GM19193 (cell line): ENCODE measurements around the gene DUXB.

Experiments
- POLR2A ChIP-seq: IDR thresholded peaks from 4 replicates; pipeline ENCODE4 v1.6.1; 2011; ENCODE audit not compliant: insufficient read depth, insufficient read length; ENCODE audit errors: extremely low read depth

DUXB gene, protein sequence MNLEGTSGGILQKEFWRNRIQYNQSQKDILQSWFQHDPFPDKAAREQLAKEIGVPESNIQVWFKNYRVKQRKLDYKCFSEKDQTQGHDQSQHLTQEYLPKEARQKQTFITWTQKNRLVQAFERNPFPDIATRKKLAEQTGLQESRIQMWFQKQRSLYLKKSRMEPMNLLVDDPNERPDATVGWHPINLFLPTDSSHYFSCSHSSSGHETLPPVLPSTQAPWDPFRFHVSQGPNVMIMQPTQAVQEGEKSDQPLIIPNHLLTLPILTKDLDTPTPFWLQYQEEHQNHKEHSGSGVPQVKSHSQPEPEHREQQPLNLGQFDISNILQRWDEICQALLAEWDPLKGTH

DNA sequence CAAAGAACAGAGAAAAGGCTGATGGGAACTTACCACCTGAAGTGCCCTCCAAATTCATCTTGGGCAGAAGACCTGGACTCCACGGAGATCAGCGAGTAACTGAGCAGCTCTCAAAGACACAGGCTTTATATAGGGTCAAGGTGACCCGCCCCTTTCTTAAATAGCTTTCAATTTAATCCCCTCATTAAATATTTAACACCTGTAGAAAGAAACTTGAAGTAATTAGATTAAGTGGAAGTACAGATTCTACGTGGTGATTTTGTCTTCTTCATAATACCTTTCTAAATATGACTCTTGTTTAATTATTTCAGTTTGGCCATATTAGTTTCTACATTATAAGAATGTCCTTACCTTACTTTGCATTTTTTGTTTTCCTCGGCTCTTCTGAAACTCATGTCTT lies at the start of gene DUXB:
TSS of gene DUXB (minus strand) at position 101 of the 400 bp plus-strand sequence. CDS start at position 58, 43 bp downstream.
- no peak for TF ChIP-seq POLR2A

GRCh38 chr16:75750528-75750927 lies 49.3 kb upstream of the DUXB start:
- no peak for TF ChIP-seq POLR2A

DNA sequence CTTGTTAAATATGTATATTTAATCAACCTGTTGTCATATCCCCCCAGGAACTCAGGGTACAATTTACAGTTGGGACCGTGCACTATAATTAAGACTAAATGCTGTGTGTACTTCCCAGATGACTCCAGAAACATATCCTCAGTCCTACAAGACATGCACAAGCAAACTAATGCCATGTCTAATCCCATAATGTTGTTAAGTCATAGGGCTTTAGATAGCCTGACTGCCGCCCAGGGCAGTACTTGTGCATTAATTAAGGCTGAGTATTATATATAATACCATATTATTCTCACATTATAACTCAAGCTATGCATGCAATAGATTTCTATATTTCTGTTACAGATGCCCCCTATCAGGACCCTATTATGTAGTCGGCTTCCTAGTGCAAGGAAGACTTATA lies 45.1 kb upstream of the DUXB start:
- TF ChIP-seq POLR2A = no peak

GRCh38 chr16:75745823-75746222 lies 44.6 kb upstream of the DUXB start:
- TF ChIP-seq POLR2A = no peak

DNA sequence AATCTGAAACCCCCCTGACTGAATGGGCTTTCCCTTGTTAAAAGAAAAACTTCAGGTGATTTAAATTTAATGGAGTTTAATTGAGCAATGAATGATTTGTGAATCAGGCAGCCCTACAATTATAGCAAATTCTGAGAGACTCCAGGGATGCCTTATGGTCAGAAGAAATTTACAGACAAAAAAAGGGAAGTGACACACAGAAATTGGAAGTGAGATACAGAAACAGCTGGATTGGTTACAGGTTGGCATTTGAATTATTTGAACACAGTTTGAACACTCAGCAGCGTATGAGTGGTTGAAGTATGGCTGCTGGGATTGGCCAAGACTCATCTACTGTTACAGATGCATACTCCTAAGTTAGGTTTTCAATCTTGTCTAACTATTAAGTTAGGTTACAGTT lies 44.0 kb upstream of the DUXB start:
- TF ChIP-seq POLR2A = no peak

GRCh38 chr16:75742424-75743047 lies 41.3 kb upstream of the DUXB start:
- TF ChIP-seq POLR2A = no peak

GRCh38 chr16:75733305-75734211 lies 32.3 kb upstream of the DUXB start:
- no peak for TF ChIP-seq POLR2A

DNA sequence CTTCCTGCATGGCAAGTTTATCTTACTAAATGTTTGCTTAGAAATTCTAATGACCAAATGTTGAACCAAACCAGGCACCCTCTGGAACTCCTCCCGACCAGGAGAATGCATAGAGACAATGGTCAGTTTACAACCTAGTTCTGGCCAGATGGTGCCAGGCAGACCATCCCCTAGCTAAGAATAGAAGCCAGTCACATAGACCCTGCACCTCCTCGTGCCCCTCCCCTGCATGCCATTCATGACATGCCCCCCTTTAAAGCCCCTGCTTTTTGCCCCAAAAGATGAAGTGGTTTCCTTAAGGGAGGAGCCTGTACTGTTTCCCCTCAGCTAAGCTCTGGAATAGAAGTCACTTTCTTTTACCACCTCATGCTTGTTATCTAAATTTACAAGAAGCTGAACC lies 31.6 kb upstream of the DUXB start:
- no peak for TF ChIP-seq POLR2A

DNA sequence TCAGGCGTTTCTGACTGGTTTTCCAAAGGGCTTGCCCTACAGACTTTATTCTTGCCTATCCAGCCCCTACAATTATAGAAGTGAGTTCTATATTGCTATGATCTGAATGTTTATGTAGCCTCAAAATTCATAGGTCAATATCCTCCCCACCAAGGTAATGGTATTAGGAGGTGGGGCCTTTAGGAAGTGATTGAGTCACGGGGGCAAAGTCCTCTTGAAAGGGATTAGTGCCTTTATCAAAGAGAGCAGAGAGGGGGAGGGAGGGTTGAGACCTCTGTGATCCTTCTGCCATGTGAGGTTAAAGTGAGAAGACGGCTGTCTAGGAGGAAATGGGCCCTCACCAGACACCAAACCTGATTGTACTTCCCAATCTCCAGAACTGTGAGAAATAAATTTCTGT lies 26.0 kb upstream of the DUXB start:
- no peak for TF ChIP-seq POLR2A

- TF ChIP-seq POLR2A = no peak
Observed at GRCh38 chr16:75726390-75726789, 25.1 kb upstream of the DUXB start, which contains the start of gene CPHXL. Gene CPHXL, minus strand, starts transcription at chr16:75726490. Its CDS starts 48 bp downstream, at chr16:75726442.

GRCh38 chr16:75718452-75718851 lies 17.2 kb upstream of the DUXB start:
- no peak for TF ChIP-seq POLR2A

- no peak for TF ChIP-seq POLR2A
Observed at GRCh38 chr16:75714661-75715060, 13.4 kb upstream of the DUXB start.

DNA sequence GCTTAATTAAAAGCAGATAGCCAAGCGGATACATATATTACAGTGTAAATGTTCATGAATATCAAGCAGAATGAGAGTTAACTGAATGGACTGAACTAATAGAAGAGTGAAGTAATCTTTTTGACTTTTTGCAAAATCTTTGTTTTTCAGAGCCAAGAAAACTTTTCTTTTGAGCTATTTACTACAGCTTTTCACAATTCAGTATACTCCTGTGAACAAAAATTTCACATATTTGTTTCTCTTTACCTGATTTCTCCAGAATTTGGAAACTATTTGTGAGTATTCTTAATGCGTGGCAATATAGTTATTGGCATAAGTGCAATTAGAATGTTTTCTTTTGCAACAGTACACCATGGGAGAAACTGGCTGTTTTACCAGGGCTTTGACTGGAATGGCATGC lies 9.1 kb upstream of the DUXB start:
- TF ChIP-seq POLR2A = no peak

GRCh38 chr16:75703306-75703705 lies 2.0 kb upstream of the DUXB start:
- TF ChIP-seq POLR2A = no peak

GRCh38 chr16:75702242-75702641 lies 981 bp upstream of the DUXB start:
- TF ChIP-seq POLR2A = no peak

- TF ChIP-seq POLR2A = no peak
Observed at GRCh38 chr16:75697571-75697970, 3.7 kb downstream of the DUXB start.

- TF ChIP-seq POLR2A = no peak
Observed at GRCh38 chr16:75695708-75696107, 5.6 kb downstream of the DUXB start.
